ENCODE results near the gene MAPK8IP3.

The MAPK8IP3 gene

GRCh38 chr16:1677942-1678499 lies 28.0 kb upstream of the MAPK8IP3 start, which contains the start of gene JPT2:
Gene JPT2, plus strand, starts transcription at chr16:1678279. Its CDS starts 34 bp downstream, at chr16:1678313.
- peak; percentile 92 for DNase-seq (ENCODE audit: low read depth)
- H3K4me3 ChIP-seq (ENCODE audit: low read length), result peak within 1 kb of the TSS; percentile 84
- no peak for TF ChIP-seq CTCF (conservative IDR thresholded peaks at IDR 0.05; ENCODE audit: low read depth, low read length)

DNA sequence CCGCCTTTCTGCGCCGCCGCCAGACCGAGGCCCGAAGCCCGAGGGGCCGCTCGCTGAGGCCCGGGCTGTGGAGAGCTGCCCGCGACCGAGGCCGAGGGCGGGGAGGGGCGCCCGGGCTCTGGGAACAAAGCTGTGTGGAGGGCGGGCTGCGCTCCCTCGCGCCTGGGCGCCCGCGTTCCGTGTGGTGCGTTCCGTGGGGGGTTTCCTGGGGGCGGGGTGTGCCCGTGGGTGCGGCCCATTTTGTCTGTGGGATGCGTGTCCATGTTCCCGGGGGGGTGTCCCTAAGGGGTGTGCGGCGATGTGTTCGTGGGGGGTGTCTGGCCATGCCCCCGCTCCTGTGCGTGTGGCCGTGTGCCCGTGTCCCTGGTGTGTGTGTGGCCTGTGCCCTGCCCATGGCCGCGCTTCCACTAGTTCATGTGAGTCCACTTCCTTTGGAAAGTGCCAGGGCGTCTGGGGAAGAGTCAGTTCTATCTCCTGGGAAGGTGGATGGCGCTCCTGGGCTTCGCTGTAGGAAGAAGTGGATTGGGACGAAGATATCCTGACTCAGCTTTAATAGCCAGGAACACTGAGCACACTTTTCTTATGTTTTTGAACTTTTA lies 27.4 kb upstream of the MAPK8IP3 start:
- TF ChIP-seq CTCF (conservative IDR thresholded peaks at IDR 0.05; ENCODE audit: low read depth, low read length), result peak; percentile 7
- no peak for DNase-seq (ENCODE audit: low read depth)
- H3K4me3 ChIP-seq (ENCODE audit: low read length), result peak overlapping the region; percentile 84

- DNase-seq (ENCODE audit: low read depth), result no peak
- TF ChIP-seq CTCF (conservative IDR thresholded peaks at IDR 0.05; ENCODE audit: low read depth, low read length), result no peak
- H3K4me3 ChIP-seq (ENCODE audit: low read length), result no peak overlapping the region
Measured at GRCh38 chr16:1680361-1680760, 25.6 kb upstream of the MAPK8IP3 start.

DNA sequence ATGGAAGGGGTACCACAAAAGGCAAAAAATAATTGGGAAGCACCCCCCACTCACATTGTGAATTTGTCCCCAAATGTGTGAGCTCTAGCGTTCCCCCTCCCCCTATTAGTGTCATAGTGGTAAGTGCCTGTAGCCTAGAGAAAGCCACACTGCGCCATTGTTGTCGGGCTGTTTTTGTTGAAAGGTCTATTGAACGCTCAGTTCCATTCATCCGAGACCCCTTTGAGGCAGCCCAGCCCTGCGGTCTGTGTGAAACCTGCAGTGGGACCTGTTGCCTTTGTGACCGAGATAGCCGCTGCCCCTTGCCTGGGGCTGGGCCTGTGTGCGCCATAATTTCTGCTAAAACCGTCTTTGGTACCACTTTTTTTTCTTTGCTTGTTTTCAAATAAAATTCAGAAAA lies 25.0 kb upstream of the MAPK8IP3 start:
- no peak overlapping the region for H3K4me3 ChIP-seq (ENCODE audit: low read length)
- DNase-seq (ENCODE audit: low read depth), result no peak
- TF ChIP-seq CTCF (conservative IDR thresholded peaks at IDR 0.05; ENCODE audit: low read depth, low read length), result no peak

DNA sequence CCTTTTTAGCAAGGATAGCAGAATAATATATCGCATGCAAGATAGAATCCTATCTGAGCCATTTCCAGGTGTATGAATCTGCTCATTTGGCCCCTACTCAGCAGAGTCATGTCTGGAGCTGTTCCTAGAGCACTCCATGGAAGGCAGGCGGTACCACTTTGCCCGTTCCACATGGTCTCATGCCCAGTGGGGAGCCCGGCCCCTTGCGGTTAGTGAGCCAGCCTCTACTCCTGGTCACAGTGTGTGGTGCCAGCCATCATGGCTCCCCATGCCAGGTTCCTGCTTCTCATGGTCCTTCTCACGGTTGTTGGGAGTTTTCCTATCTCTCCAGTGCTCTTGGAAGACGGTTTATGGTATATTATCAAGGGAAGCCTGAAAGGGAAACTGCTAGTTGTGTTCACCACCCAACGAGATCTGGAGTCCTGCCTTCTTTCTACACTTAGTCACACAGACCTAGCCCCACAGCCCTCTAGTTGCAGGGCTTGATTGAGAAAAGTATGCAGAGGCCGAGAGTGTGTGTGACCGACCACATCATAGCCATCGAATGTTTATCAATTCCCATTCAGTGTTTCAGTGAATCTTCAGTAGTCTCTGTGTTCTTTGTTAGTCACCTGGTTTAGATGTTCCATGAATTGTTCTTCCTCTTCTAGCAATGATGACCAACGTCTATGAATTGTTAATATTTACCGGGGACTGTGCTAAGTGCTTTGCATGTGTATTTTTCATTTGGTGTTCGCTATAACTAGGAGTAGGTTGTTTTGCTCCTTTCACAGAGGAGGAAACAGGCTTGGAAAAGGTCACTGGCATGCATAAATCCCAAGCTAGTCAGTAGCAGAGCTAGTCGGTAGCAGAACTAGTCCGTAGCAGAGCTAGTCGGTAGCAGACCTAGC lies 18.3 kb upstream of the MAPK8IP3 start:
- H3K4me3 ChIP-seq (ENCODE audit: low read length), result no peak overlapping the region
- no peak for DNase-seq (ENCODE audit: low read depth)
- TF ChIP-seq CTCF (conservative IDR thresholded peaks at IDR 0.05; ENCODE audit: low read depth, low read length), result no peak

GRCh38 chr16:1688807-1689560 lies 17.0 kb upstream of the MAPK8IP3 start:
- no peak overlapping the region for H3K4me3 ChIP-seq (ENCODE audit: low read length)
- DNase-seq (ENCODE audit: low read depth), result peak; percentile 97
- no peak for TF ChIP-seq CTCF (conservative IDR thresholded peaks at IDR 0.05; ENCODE audit: low read depth, low read length)

All from retinal pigment epithelial cell (primary cell).